NCI-H2081 (cell line): ENCODE data around the gene BARD1.
"Not testable (repeated sequence)": the region's sequence is repeated elsewhere in the genome, so short reads cannot be mapped to it uniquely, and the experiment has no call there.

ENCODE experiments used
- DNase-seq, 2 experiments: peaks; one replicate each; lab custom pipeline; 2025; lab: John Stamatoyannopoulos, UW

BARD1 gene

GRCh38 chr2:214765180-214765579, 44.3 kb downstream of the BARD1 start:
- no peak for DNase-seq

GRCh38 chr2:214753455-214753854, 56.0 kb downstream of the BARD1 start:
- no peak for DNase-seq

- DNase-seq = no peak
Observed at GRCh38 chr2:214750529-214750928, 59.0 kb downstream of the BARD1 start.

DNA sequence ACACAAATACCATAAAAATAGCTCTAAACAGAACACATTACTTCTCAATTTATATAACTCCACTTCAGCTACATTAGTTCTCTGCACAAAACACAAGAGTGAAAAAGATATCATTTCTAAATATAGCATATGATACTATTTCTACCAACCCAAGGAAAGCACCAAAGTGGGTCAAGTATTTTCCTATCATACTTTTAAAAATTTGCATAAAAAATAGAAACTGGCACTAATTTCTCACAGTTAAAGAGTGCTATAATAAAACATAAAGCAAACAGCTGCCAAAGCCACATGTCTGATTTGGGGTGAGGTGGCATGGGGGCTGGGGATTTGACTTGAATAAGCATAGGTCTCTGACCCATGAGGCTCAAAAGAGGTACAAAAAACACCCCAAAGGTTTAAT, 61.5 kb downstream of the BARD1 start:
- DNase-seq = no peak

GRCh38 chr2:214742119-214742518, 67.4 kb downstream of the BARD1 start:
- DNase-seq = no peak

- no peak for DNase-seq
Observed at GRCh38 chr2:214740867-214741395, 68.6 kb downstream of the BARD1 start.

DNA sequence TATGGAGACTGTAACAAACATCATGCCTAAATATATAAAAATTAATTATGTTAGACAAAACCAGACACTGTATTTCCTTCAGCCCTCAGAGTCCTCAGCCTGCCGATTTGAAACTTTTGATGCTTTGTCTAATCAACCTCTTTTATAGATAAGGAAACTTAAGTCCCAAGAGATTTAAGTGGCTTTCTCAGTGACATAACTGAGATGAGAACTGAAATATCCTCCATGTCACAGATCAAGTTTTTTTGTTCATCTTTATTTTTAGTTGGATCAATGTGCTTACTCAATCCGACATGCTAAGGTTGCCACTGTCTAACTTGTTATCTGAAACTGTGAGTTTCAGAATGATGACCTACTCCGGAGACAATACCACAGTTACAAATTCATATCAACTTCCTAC, 72.3 kb downstream of the BARD1 start:
- no peak for DNase-seq

- no peak for DNase-seq
Observed at GRCh38 chr2:214730800-214731407, 78.6 kb downstream of the BARD1 start.

GRCh38 chr2:214730248-214730647, 79.2 kb downstream of the BARD1 start:
- no peak for DNase-seq

DNA sequence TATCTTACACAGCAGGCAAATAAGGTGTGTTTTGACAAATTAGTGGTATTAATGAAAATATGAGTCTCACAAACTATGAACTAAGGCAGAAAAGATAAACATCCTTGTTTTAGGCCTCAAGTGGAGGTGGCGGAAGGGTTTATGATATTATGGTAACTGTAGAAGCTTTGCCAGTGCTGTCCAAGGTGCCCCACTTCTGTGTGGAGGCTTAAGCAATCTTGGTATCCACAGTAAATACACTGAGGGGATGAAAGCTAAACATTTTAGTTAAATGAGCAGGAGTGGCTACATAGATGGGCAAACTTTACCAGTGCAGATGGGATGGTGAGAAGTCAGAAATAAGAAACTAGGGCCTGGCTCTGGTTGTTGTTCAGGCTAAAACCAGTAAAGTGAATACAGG, 84.7 kb downstream of the BARD1 start:
- DNase-seq = no peak

GRCh38 chr2:214717837-214718236, 91.6 kb downstream of the BARD1 start:
- DNase-seq = not testable (repeated sequence)

DNA sequence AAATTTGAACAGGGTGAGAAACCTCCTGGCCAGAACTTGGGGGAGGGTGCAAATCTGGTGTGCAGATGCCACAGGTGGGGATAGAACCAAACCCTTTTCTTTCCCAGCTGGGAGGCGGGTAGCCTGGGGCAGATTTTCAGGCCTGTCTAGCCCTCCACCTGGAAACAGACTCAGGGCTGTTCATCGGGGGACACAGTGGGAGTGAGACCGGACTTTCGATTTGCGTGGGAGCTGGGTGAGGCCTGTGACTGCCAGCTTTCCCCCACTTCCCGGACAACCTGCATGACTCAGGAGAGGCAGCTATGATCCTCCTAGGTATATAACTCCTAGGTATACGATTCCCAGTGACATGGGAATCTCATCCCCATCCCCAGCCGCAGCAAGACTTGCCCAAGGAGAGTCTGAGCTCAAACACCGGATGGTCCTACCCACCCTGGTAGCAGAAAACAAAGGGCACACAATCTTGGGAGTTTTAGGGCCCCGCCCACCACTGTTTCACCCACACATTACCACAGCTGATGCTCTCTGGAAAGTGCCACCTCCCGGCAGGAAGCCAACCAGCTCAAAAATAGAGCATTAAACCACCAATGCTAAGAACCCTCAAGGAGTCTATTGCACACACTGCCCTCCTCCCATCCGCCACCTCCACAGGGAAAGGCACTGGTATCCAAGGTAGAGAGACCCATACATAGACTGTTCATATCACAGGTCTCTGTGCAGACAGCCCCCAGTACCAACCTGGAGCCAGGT, 92.5 kb downstream of the BARD1 start:
- DNase-seq = no peak

DNA sequence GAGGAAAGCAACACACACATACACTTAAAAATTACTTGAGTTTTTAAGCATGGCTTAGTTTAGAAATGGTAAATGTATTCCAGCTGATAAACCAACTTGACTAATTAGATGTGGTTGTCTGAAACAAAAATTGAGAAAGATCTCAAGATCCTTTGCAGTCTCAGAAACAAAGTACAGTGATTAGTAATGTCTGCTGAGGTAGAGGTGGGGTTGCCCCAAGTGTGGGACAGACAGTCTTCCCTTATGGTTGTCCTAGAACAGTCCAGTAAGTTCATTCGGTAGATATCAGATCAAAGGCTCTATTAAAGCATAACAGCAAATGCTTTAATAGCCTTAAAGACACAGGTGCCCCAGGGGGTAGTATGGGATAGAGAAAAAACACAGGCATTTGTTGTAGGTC, 94.5 kb downstream of the BARD1 start:
- no peak for DNase-seq

- peak in 1 of 2 experiments; percentile 3 for DNase-seq
Observed at GRCh38 chr2:214713080-214713830, 96.2 kb downstream of the BARD1 start.

DNA sequence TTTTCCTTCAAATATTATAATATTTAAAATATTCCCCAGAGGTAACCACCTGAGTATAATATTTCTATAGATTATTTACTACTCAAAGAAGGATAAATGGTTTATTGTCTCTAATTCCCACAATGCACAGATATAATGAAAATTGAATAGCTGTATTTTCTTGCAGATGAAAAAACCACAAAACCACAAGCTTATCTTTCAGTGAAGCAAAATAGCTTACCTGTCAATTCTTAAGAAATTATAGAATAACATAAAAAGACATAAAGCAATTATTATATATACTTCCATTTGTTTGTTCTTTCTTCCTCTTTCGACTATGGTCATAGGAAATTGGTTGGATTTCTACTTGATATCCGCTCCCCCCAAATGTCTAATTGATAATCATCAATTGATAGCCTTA, 98.8 kb downstream of the BARD1 start:
- DNase-seq = no peak

DNA sequence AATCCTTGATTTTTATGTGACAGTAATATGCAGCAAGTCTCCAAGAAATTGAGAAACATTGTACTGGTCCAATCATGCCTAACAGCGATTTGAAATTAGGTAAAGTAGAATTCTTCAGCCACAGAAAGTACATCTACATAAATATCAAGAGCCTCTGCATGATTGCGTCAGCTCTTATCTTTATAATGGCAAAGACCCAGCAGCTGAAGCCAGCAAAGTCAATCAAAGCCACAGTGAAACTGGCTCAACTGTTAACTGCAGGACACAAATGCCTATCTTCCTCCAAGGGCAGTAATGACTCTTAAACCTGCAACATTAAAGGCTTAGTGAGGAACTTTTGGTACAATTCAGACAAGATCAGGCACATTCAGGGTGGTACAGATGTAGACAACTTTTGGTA, 102.5 kb downstream of the BARD1 start:
- no peak for DNase-seq

DNA sequence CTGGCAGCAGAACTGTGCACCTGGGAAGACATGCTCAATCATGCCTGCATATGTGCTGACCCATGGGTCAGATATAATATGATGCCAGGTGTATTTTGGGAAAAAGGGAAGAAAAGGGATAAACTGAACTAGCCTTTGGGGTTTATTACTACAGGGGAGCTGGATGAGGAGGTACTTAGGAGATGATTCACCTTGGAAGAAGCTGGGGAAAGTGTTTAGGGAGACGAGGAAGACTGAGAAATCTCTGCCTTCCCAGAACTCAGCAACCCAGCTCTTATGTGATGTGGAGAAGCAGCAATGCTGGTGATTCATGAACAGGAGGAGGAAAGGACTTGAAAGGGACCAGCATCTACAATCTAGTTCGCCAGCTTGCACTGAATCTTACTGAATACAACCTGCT, 110.2 kb downstream of the BARD1 start:
- DNase-seq = no peak

GRCh38 chr2:214696681-214697080, 112.8 kb downstream of the BARD1 start:
- no peak for DNase-seq

DNA sequence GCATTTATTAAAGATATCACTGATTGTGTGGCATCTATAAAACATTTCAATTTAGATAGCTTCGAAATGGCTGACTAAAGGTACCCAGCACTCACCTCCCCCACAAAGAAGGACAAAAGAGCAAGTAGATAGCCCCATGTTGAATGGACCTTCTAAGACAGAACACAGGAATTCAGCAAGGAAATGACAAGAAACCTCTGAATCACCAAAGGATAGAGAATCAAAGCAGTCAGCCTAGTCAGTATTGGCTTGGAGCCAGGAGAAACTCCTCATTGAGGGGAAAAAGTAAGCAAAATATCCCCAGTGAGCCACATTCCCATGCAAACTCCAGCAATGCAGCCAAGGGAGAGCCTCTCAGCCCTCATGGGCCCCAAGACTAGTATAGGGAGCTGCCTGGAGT, 113.7 kb downstream of the BARD1 start:
- DNase-seq = no peak

DNA sequence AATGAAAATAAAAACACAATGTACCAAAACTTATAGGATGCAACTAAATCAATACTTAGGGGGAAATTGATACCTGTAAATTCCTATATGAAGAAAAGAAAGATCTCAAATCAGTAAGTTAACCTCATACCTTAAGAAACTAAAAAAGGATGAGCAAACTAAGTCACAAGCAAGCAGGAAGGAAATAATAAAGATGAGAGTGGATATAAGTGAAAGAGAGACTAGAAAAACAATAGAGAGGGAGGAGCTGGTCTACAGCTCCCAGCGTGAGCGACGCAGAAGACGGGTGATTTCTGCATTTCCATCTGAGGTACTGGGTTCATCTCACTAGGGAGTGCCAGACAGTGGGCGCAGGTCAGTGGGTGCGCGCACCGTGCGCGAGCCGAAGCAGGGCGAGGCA, 125.9 kb downstream of the BARD1 start:
- DNase-seq = not testable (repeated sequence)

DNA sequence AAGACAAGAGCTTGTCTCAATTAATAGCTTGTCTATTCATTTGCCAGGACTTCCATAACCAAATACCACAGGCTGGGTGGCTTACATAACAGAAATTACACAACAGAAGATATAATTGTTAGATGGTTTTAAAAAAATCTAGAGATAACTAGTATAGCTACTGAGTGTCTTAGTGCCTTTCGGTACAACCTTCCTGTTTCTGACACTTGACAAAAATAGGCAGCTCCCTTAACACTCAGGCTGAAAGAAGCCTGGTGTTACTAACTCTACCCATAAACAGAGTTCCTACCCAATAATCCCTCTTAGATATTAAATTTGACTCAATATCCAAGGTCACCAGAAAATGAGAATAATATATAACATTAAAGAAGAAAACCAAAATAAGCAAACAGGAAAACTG, 129.7 kb downstream of the BARD1 start:
- DNase-seq = no peak

DNA sequence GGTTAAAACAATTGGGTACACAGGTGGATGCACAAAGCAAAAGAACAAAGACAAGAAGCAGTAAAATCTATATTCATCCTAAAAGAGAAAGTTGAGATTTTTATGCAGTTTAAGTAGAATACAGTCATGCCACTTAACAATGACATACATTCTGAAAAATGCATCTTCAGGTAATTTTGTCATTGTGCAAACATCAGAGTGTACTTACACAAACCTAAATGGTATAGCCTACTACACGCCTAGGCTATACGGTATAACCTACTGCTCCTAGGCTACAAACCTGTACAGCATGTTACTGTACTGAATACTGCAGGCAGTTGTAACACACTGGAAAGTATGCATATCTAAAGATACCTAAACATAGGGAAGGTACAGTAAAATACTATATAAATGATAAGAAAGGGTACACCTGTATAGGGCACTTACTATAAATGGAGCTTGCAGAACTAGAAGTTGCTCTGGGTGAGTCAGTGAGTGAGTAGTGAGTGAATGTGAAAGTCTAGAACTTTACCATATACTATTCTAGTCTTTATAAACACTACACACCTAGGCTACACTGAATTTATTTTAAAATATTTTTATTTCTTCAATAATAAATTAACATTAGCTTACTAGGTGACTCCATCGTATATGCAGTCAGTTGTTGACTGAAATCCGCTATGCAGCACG, 132.9 kb downstream of the BARD1 start:
- DNase-seq = no peak
